Coronary artery (tissue), 2 donors: ENCODE data around the gene SMIM27.

Source experiments
- DNase-seq: peaks from one replicate; pipeline ENCODE4 v3.0.0-alpha.2; 2017; ENCODE audit warnings: low spot score
- H3K27ac ChIP-seq, 2 donors: fragments of 200-600 bp; sonication (generic); one replicate each; pipeline ENCODE4 v1.5.1; 2016 to 2019
- H3K4me3 ChIP-seq: fragments of 200-600 bp; sonication (generic); 2 replicates; pipeline ENCODE4 v1.5.1; 2016; ENCODE audit warnings: mild to moderate bottlenecking, moderate library complexity
- TF ChIP-seq, protein P1 (sequence below): fragments of 200-600 bp; sonication (generic); IDR thresholded peaks from one replicate; pipeline ENCODE4 v1.5.1; 2019; ENCODE audit warnings: antibody characterized with exemption

SMIM27 gene

DNA sequence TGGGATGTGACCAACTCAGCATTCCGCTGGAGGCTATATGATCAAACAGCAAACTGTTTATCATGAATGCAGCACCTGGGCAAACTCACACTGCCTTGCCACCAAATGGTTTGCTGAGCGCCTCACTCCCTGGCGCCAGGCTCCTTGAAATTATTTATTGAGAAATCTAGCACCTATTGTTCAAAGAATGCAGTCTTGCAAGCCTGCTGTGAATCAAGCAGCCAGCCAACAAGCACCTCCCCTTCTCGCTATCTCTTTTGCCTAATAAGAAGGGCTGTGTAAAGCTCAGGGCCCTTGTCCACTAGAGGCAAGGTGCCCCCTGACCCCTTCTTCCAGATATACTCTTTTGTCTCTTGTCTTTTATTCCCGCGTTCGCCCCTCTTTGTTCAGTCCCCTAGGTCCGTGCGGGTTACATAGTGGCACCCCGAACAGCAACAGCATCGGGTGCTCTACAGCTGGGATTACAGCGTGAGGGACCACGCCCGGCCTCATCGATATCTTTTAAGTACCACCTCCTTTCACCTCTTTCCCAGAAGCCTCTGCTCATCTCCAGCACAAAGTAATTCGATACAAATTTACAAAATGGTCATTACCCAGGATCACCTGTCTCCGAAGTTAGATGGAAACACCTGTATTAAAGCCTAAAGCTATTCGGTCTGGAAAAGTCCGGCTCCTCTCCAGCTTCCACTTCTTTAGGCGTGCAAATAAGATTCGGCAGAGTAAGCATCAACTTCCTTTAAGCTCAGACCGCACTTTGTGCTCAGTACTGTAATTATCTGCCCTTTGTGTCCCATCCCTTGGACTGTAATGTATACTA, 27.0 kb upstream of the SMIM27 start:
- Histone ChIP-seq H3K27ac (peak overlapping the region; percentile 72 to 89), H3K4me3 (peak overlapping the region; percentile 84)
- no peak for DNase-seq
- TF ChIP-seq, protein P1, sequence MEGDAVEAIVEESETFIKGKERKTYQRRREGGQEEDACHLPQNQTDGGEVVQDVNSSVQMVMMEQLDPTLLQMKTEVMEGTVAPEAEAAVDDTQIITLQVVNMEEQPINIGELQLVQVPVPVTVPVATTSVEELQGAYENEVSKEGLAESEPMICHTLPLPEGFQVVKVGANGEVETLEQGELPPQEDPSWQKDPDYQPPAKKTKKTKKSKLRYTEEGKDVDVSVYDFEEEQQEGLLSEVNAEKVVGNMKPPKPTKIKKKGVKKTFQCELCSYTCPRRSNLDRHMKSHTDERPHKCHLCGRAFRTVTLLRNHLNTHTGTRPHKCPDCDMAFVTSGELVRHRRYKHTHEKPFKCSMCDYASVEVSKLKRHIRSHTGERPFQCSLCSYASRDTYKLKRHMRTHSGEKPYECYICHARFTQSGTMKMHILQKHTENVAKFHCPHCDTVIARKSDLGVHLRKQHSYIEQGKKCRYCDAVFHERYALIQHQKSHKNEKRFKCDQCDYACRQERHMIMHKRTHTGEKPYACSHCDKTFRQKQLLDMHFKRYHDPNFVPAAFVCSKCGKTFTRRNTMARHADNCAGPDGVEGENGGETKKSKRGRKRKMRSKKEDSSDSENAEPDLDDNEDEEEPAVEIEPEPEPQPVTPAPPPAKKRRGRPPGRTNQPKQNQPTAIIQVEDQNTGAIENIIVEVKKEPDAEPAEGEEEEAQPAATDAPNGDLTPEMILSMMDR, result no peak

DNA sequence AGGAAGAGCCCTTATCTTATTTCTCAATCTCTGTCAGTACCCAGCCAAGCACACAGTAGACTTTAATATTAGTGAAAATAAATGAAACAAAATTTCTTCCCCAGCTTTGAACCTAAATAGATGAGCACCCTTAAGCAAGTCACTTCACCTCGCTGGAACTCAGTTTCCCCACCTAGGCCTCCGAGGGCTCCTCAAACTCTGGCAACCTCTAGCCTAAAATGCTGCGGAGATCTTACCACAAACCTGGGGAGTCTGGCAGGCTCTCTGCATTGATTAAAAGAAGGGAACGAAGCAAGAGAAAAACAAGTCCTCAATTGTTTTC, 26.5 kb upstream of the SMIM27 start:
- Histone ChIP-seq H3K27ac (peak overlapping the region; percentile 72 to 89), H3K4me3 (peak overlapping the region; percentile 84)
- TF ChIP-seq, protein P1, result no peak
- DNase-seq, result no peak

DNA sequence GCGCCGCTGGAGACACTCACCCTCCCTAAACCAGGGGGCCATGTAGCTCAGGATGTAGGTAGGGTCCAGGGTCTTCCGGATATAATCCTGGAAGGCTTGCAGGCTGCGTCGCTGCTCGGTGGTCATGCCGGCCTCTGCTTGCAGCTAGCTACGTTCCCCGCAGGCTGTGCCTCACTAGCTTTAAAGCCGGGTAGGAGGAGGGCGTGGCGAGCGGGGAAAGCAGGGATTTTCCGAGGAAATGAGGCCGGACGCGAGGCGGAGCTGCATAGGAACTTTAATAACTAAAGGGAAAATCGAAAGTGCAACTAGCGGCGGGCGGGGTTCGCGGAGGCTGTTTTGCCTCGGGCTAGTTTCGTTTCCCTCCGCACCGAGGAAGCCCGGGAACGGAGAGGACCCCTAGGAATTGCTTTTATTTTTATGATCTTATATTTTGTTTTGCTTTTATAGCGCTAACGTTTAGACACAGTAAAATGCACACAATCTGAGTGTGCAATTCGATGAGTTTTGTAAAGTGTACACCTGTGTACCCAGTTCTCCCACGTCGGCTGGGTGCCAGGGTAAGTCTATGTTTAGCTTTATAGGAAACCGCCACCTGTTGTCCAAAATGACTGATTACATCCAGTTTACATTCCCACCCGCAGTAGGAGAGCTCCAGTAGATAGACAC, 26.0 kb upstream of the SMIM27 start, which contains the start of gene RIGI:
RIGI (minus strand) TSS at position 156 of the 666 bp plus-strand sequence; CDS start at position 126, 30 bp downstream.
- H3K27ac ChIP-seq, result peak within 1 kb of the TSS; percentile 72 to 89
- TF ChIP-seq, protein P1, result peak; percentile 17
- peak within 1 kb of the TSS; percentile 84 for H3K4me3 ChIP-seq
- peak; percentile 94 for DNase-seq

DNA sequence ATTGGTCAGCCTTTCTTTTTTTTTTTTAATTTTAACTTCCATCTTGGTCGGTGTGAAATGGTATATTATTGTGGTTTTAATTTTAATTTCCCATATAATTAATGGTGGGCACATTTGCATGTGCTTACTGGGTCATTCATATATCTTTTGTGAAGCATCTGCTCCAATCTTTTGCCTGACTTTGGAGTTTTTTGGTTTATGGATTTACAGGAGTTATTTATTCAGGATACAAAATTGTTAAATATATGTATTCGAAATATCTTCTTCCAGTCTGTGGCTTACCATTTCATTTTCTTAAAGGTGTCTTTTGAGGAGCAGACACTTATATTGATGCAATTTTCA, 25.4 kb upstream of the SMIM27 start:
- TF ChIP-seq, protein P1, result no peak
- Histone ChIP-seq H3K4me3 (peak overlapping the region; percentile 84), H3K27ac (peak overlapping the region; percentile 72 to 89)

DNA sequence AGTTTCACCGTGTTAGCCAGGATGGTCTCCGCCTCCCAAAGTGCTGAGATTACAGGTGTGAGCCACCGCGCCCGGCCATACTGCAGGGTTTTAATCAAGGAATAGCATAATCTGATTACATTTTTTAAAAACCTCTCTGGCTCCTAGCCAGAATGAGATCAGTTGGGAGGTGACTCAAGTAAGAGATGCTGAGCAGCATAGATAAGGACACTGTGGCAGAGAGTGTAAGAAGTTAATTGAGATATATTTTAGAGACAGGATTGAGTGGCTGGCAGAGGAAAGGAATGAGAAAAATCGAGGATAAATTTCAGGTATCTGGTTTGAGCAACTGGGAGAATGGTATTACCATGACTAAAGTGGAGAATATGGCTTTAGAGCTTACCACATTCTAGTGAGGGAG, 18.8 kb upstream of the SMIM27 start:
- TF ChIP-seq, protein P1, result no peak
- Histone ChIP-seq H3K27ac (no peak overlapping the region), H3K4me3 (no peak overlapping the region)
- no peak for DNase-seq

More for the DNA sequence above, 25.4 kb upstream of the SMIM27 start:
- DNase-seq, result no peak

DNA sequence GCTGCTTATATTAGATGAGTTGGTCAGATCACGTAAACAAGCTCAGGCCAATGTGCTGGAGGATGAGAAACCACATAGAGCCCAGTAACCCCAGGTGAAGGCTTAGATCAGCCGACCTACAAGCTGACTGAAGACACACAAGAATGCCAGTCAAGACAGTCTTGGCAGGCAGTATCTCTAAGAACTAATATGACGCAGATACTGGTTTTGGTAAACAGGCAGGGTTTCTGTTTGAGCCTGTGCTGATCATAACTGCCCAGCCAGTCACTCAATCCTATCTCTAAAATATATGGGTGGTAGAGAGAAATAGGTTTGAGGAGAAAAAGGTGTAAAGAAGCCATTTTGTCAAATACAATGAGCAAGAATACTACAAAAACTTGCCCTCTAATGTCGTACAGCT, 18.3 kb upstream of the SMIM27 start:
- H3K4me3 ChIP-seq, result no peak overlapping the region
- no peak overlapping the region for H3K27ac ChIP-seq
- TF ChIP-seq, protein P1, result no peak
- DNase-seq, result no peak

DNA sequence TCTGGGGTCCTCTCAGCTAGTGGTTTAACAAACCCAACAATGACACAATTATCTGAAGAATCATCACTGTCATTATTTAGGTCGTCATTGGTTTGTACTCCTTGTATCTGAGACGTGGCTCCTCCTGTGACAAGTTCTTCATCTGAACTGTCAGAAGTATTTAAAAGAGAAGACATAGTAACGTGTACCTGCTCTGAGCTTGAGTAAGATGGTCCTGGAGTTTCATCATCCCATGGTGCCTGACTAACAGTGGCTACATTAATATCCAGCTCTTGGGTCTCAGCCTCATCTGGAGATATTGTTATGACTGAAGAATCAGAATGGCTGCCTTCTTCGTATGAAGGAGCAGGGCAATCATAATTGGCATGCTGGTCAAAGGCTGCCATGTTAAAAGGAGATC, 9.1 kb upstream of the SMIM27 start:
- no peak for DNase-seq
- no peak overlapping the region for H3K4me3 ChIP-seq
- TF ChIP-seq, protein P1, result no peak
- H3K27ac ChIP-seq, result no peak overlapping the region
